ENCODE data around the gene HEYL.

GRCh38 chr1:39614488-39614887, 25.0 kb downstream of the HEYL start:
- TF ChIP-seq CTCF (IDR thresholded peaks at IDR 0.05) (no peak), POLR2A (IDR thresholded peaks at IDR 0.05) (no peak)

All from heart left ventricle (tissue), 13 donors.